HG02884 (cell line): ENCODE measurements around the gene LRRC4C.

Experiments
- ATAC-seq: cut with Tn5 transposase; IDR thresholded peaks from one replicate; pipeline ENCODE4 v1.9.1; 2021; ENCODE audit warnings: mild to moderate bottlenecking, moderate library complexity; ENCODE audit not compliant: unreplicated experiment

Gene LRRC4C

GRCh38 chr11:41146326-41146725 lies 313.1 kb downstream of the LRRC4C start:
- no peak for ATAC-seq

DNA sequence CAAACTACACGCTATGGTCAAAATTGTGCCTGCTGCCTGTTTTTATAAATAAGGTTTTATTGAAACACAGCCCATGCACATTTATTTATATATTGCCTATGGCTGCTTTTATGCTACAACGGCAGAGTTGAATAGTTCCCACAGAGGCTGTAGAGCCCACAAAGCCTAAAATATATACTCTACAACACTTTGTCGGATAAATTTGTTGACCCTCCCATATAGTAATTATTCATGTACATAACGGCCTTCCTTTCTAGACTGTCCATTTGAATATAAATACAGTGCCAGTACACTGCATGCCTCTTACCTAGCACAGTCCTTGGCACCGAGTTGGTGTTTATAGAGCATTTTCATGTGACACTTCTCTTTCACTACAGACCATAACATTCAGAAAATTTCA lies 314.0 kb downstream of the LRRC4C start:
- no peak for ATAC-seq

GRCh38 chr11:41134971-41135370 lies 324.5 kb downstream of the LRRC4C start:
- no peak for ATAC-seq

- no peak for ATAC-seq
Observed at GRCh38 chr11:41133023-41133422, 326.4 kb downstream of the LRRC4C start.

- no peak for ATAC-seq
Observed at GRCh38 chr11:41121600-41121999, 337.9 kb downstream of the LRRC4C start.

DNA sequence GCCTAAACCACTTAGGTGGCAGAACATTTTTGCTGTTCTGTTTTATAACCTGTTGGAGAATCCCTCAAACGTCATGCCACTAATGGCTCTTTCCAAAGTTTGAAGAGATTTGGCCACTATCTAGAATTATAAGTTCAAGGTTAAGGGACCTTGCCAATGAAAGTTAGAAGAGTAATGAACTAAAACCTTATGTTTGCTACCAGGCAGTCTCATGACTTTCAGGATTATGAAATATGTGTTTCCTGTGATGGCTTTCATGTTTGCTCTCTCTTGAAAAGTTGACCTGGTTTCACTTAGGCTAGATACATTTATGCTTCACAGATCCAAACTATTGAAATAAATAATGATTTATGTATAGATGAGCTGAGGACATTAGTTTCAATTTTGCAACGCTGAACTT lies 340.0 kb downstream of the LRRC4C start:
- ATAC-seq: no peak

GRCh38 chr11:41118521-41118920 lies 340.9 kb downstream of the LRRC4C start:
- no peak for ATAC-seq

- no peak for ATAC-seq
Observed at GRCh38 chr11:41116970-41117369, 342.5 kb downstream of the LRRC4C start.

- no peak for ATAC-seq
Observed at GRCh38 chr11:41115066-41115465, 344.4 kb downstream of the LRRC4C start.

GRCh38 chr11:41113160-41113559 lies 346.3 kb downstream of the LRRC4C start:
- ATAC-seq: no peak

DNA sequence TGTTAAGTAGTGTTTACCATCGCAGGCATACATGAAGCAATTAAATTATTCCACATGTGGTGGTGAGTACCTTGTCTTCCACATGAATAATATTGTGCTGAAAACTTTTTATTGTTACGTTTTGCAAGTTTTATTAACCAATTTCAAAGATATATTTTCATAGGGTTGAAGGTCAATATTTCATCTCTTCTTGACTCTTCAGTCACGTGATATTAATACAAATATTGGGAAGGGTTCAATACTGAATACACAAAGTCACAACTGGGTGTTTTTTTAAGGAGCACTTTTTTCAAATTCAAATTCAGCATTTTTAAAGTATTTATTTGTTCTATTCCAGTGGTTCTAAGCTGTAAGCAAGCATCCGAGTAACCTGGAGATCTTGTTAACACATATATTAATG lies 348.9 kb downstream of the LRRC4C start:
- ATAC-seq: no peak

DNA sequence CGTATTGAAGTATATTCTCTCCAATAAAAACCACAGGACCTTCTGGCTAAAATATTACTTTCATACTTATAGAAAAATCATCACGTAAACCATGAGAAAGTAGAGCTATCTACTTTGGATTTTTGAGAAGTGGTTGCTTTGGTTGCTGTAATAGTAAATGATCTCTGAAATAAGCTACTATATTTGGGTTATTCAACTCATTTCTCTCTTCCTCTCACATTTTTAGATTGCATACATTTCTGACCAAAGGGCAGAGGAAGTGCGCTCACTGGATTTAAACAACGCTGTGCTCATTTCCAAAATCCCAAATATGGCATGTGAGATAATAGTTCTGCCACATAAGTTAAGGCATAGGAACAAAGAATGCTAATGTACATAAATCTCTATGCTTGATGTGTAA lies 357.0 kb downstream of the LRRC4C start:
- no peak for ATAC-seq

- ATAC-seq: no peak
Observed at GRCh38 chr11:41099654-41100053, 359.8 kb downstream of the LRRC4C start.

DNA sequence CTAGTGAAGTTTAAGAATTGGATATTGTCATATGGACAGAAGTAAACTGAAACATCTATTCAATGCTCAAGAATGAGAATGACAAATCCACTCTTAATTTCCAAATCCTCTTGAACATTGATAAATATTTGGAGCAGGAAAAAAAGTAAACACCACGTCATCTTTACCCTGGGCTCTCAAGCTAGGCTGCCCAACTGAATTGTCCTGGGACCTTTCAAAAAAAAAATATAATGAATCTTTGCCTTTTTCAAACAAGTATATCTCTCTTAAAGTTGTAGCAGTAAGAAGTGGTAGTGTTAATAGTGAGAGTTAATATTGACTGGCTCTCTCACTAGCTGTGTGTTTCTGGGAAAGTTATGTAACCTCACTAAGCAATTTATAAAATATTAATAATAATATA lies 374.3 kb downstream of the LRRC4C start:
- no peak for ATAC-seq

GRCh38 chr11:41081756-41082285 lies 377.6 kb downstream of the LRRC4C start:
- ATAC-seq: no peak

- no peak for ATAC-seq
Observed at GRCh38 chr11:41074318-41074717, 385.1 kb downstream of the LRRC4C start.

- ATAC-seq: no peak
Observed at GRCh38 chr11:41065432-41065831, 394.0 kb downstream of the LRRC4C start.

GRCh38 chr11:41058138-41058537 lies 401.3 kb downstream of the LRRC4C start:
- ATAC-seq: no peak

DNA sequence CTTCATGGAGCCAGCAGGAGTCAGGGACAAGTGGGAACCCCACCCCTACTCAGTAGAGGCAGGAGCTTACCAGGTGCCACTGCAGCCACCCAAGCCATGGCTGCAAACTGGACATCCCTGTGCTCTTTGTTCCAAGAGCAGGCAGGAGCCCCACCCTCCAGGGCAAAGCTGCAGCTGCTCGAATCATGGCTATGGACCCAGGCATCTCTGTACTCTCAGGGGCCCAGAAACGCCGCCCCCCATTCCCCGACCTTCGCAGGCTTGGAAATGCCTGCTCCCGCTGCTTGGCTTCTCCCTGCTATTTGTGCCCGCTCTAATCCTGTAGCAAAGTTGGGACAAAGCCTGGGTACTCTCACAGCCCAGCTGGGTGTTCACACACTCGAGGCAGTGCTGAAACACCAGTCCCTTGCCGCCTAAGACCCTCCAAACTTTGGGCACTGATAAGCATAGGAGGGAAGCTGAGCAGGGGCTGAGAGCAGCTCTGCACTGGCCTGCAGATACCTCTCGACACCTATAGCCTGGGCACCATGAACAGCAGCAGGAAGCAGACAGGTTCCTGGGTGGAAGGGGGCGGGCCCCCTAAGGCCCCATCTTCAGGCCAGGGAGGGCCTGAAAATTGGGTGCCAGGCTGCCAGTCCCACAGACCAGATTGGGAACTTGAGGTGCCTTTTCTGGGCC lies 402.4 kb downstream of the LRRC4C start:
- ATAC-seq: no peak

DNA sequence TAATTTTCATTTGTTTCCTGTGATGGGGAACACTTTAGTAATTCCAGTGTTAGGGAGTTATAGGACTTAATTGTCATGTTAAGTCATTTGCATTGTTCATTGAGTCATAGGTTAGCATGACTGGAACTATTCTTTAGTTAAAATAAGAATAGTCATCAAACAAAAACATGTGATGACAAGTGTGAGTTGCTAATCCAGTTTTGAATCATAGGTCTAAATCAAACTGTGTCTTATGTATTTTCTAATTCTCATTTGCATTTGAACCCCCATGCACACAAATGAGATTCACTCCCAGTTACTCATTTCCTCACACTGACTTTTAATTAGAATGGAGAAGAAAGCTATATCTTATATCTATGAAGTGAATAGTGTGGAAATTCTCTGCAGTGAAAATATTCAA lies 405.6 kb downstream of the LRRC4C start:
- ATAC-seq: no peak

GRCh38 chr11:41051919-41052635 lies 407.4 kb downstream of the LRRC4C start:
- no peak for ATAC-seq

GRCh38 chr11:41050791-41051190 lies 408.7 kb downstream of the LRRC4C start:
- ATAC-seq: no peak
